Naive B cell (primary cell): ENCODE measurements around the gene SPATA13. TPM values are rescaled to one million over a fixed set of nuclear protein-coding genes. Genes with fewer than 3 reads are reported as not detected.

Experiments
- ATAC-seq, 2 donors: fragments of 150-1000 bp; cut with Tn5 transposase; 2 replicates each; pipeline ENCODE4 v1.10.0; 2021; ENCODE audit warnings: low read depth in 2 of 2, mild to moderate bottlenecking in 2 of 2, moderate library complexity in 2 of 2
- DNase-seq: peaks from one replicate; pipeline ENCODE4 v3.0.0; 2022
- H3K27ac Mint-ChIP-seq, 6 donors: one replicate each; pipeline ENCODE4 v1.8.0; 2020 to 2022; ENCODE audit warnings: mild to moderate bottlenecking in 6 of 6, mixed read lengths in 6 of 6, moderate library complexity in 5 of 6, inconsistent platforms in 2 of 6
- H3K27me3 Mint-ChIP-seq, 3 donors: one replicate each; pipeline ENCODE4 v1.8.0; 2021 to 2022; ENCODE audit warnings: mixed read lengths in 3 of 3, mild to moderate bottlenecking in 1 of 3
- H3K36me3 Mint-ChIP-seq, 2 donors: one replicate each; pipeline ENCODE4 v1.8.0; 2020 to 2022; ENCODE audit warnings: mixed read lengths in 2 of 2, inconsistent platforms in 1 of 2, mild to moderate bottlenecking in 1 of 2
- H3K4me1 Mint-ChIP-seq, 3 donors: one replicate each; pipeline ENCODE4 v1.8.0; 2020 to 2022; ENCODE audit warnings: mixed read lengths in 3 of 3, inconsistent platforms in 1 of 3, mild to moderate bottlenecking in 1 of 3, moderate library complexity in 1 of 3
- H3K4me3 Mint-ChIP-seq, 8 donors: one replicate each; pipeline ENCODE4 v1.8.0; 2020 to 2022; ENCODE audit warnings: mild to moderate bottlenecking in 8 of 8, mixed read lengths in 8 of 8, moderate library complexity in 8 of 8, inconsistent platforms in 2 of 8
- H3K9me3 Mint-ChIP-seq, 7 donors: one replicate each; pipeline ENCODE4 v1.8.0; 2020 to 2022; ENCODE audit warnings: mixed read lengths in 7 of 7, mild to moderate bottlenecking in 5 of 7, inconsistent platforms in 2 of 7, moderate library complexity in 1 of 7
- polyA plus RNA-seq, 6 donors: library from polyadenylated mRNA; unstranded; fragments of 300-500 nt; fragmentation: Illumina TruSeq; gene quantifications; one replicate each; pipeline ENCODE4 v1.2.3, GENCODE V29; 2021; ENCODE audit warnings: low read depth in 6 of 6

The SPATA13 gene
- polyA plus RNA-seq, 6 donors from 2014 or later, result 2.2 to 8.3 (median 5.3) TPM; not detected in 1

GRCh38 chr13:24161980-24162525 lies 1.5 kb downstream of the SPATA13 start:
- no peaks in the 10 kb centered on the region for H3K9me3 Mint-ChIP-seq
- H3K36me3 Mint-ChIP-seq, result no peaks in the 10 kb centered on the region
- peaks cover 23 to 44% (median 30%) of the 10 kb centered on the region in 3 donors for H3K27me3 Mint-ChIP-seq
- peak overlapping the region in 1 of 6 donors; percentile 71 for H3K27ac Mint-ChIP-seq
- H3K4me3 Mint-ChIP-seq, result peak overlapping the region; percentile 70 to 92 (median 84)
- ATAC-seq (no peak), DNase-seq (no peak)
- peaks cover 10 to 23% (median 20%) of the 10 kb centered on the region in 3 donors for H3K4me1 Mint-ChIP-seq

- Mint-ChIP-seq H3K4me3 (peak overlapping the region in 6 of 8 donors; percentile 70 to 87 (median 80)), H3K27me3 (peaks cover 23 to 46% (median 30%) of the 10 kb centered on the region in 3 donors), H3K27ac (no peak overlapping the region), H3K4me1 (peaks cover 10 to 23% (median 20%) of the 10 kb centered on the region in 3 donors), H3K36me3 (no peaks in the 10 kb centered on the region), H3K9me3 (no peaks in the 10 kb centered on the region)
- no peak for DNase-seq
- ATAC-seq, result no peak
Measured at GRCh38 chr13:24162604-24163003, 2.1 kb downstream of the SPATA13 start.

- Mint-ChIP-seq H3K4me1 (peaks cover 10 to 17% (median 12%) of the 10 kb centered on the region in 3 donors), H3K36me3 (no peaks in the 10 kb centered on the region), H3K27me3 (peaks cover 23 to 46% (median 26%) of the 10 kb centered on the region in 3 donors), H3K4me3 (no peak overlapping the region), H3K9me3 (no peaks in the 10 kb centered on the region), H3K27ac (no peak overlapping the region)
- DNase-seq (no peak), ATAC-seq (no peak)
Measured at GRCh38 chr13:24165746-24166145, 5.2 kb downstream of the SPATA13 start.

GRCh38 chr13:24166561-24166960 lies 6.0 kb downstream of the SPATA13 start:
- ATAC-seq (no peak), DNase-seq (no peak)
- Mint-ChIP-seq H3K4me3 (no peak overlapping the region), H3K27me3 (peaks cover 21 to 39% (median 26%) of the 10 kb centered on the region in 3 donors), H3K27ac (no peak overlapping the region), H3K9me3 (no peaks in the 10 kb centered on the region), H3K4me1 (peaks cover 8 to 9% (median 8%) of the 10 kb centered on the region in 3 donors), H3K36me3 (no peaks in the 10 kb centered on the region)

- ATAC-seq (no peak), DNase-seq (no peak)
- H3K4me1 Mint-ChIP-seq, result no peaks in the 10 kb centered on the region
- H3K36me3 Mint-ChIP-seq, result no peaks in the 10 kb centered on the region
- H3K4me3 Mint-ChIP-seq, result no peak overlapping the region
- no peak overlapping the region for H3K27ac Mint-ChIP-seq
- H3K9me3 Mint-ChIP-seq, result no peaks in the 10 kb centered on the region
- peaks cover 10 to 26% (median 16%) of the 10 kb centered on the region in 3 donors for H3K27me3 Mint-ChIP-seq
Measured at GRCh38 chr13:24167666-24168391, 7.3 kb downstream of the SPATA13 start.

- Mint-ChIP-seq H3K4me1 (no peaks in the 10 kb centered on the region), H3K27me3 (peaks cover 10 to 24% (median 15%) of the 10 kb centered on the region in 3 donors), H3K4me3 (no peak overlapping the region), H3K9me3 (no peaks in the 10 kb centered on the region), H3K36me3 (no peaks in the 10 kb centered on the region), H3K27ac (no peak overlapping the region)
- ATAC-seq (no peak), DNase-seq (no peak)
Measured at GRCh38 chr13:24168392-24168750, 7.9 kb downstream of the SPATA13 start.

GRCh38 chr13:24168979-24169378 lies 8.5 kb downstream of the SPATA13 start:
- H3K27ac Mint-ChIP-seq, result peak overlapping the region in 1 of 6 donors; percentile 41
- ATAC-seq (no peak), DNase-seq (no peak)
- H3K36me3 Mint-ChIP-seq, result no peaks in the 10 kb centered on the region
- H3K4me3 Mint-ChIP-seq, result no peak overlapping the region
- no peaks in the 10 kb centered on the region for H3K4me1 Mint-ChIP-seq
- peaks cover 9 to 21% (median 10%) of the 10 kb centered on the region in 3 donors for H3K27me3 Mint-ChIP-seq
- H3K9me3 Mint-ChIP-seq, result no peaks in the 10 kb centered on the region

GRCh38 chr13:24172071-24172470 lies 11.6 kb downstream of the SPATA13 start:
- Mint-ChIP-seq H3K4me1 (no peaks in the 10 kb centered on the region), H3K36me3 (no peaks in the 10 kb centered on the region), H3K9me3 (no peaks in the 10 kb centered on the region), H3K27ac (no peak overlapping the region), H3K4me3 (no peak overlapping the region), H3K27me3 (peaks cover 0 to 2% (median under 1%) of the 10 kb centered on the region in 3 donors)
- DNase-seq (no peak), ATAC-seq (no peak)

- H3K9me3 Mint-ChIP-seq, result no peaks in the 10 kb centered on the region
- no peak overlapping the region for H3K4me3 Mint-ChIP-seq
- no peak for ATAC-seq
- peak overlapping the region in 1 of 6 donors; percentile 58 for H3K27ac Mint-ChIP-seq
- H3K36me3 Mint-ChIP-seq, result no peaks in the 10 kb centered on the region
- no peaks in the 10 kb centered on the region for H3K27me3 Mint-ChIP-seq
- no peaks in the 10 kb centered on the region for H3K4me1 Mint-ChIP-seq
- DNase-seq, result no peak
Measured at GRCh38 chr13:24173795-24174194, 13.3 kb downstream of the SPATA13 start.

GRCh38 chr13:24175847-24176246 lies 15.3 kb downstream of the SPATA13 start:
- Mint-ChIP-seq H3K27me3 (no peaks in the 10 kb centered on the region), H3K27ac (peak overlapping the region in 1 of 6 donors; percentile 66), H3K4me1 (no peaks in the 10 kb centered on the region), H3K9me3 (no peaks in the 10 kb centered on the region), H3K36me3 (no peaks in the 10 kb centered on the region), H3K4me3 (no peak overlapping the region)
- no peak for ATAC-seq
- no peak for DNase-seq

GRCh38 chr13:24176351-24177101 lies 16.0 kb downstream of the SPATA13 start:
- H3K27ac Mint-ChIP-seq, result peak overlapping the region in 1 of 6 donors; percentile 22
- no peaks in the 10 kb centered on the region for H3K9me3 Mint-ChIP-seq
- no peaks in the 10 kb centered on the region for H3K4me1 Mint-ChIP-seq
- no peak overlapping the region for H3K4me3 Mint-ChIP-seq
- DNase-seq (no peak), ATAC-seq (no peak)
- H3K27me3 Mint-ChIP-seq, result no peaks in the 10 kb centered on the region
- no peaks in the 10 kb centered on the region for H3K36me3 Mint-ChIP-seq

GRCh38 chr13:24178847-24179485 lies 18.4 kb downstream of the SPATA13 start:
- no peak for DNase-seq
- no peak for ATAC-seq
- peaks cover 3 to 7% (median 5%) of the 10 kb centered on the region in 7 donors for H3K9me3 Mint-ChIP-seq
- H3K36me3 Mint-ChIP-seq, result peaks cover 0 to 7% of the 10 kb centered on the region in 2 donors
- H3K4me1 Mint-ChIP-seq, result peaks cover 3 to 6% (median 5%) of the 10 kb centered on the region in 3 donors
- no peak overlapping the region for H3K27ac Mint-ChIP-seq
- no peak overlapping the region for H3K4me3 Mint-ChIP-seq
- H3K27me3 Mint-ChIP-seq, result no peaks in the 10 kb centered on the region

- ATAC-seq (no peak), DNase-seq (no peak)
- Mint-ChIP-seq H3K27ac (peak overlapping the region in 1 of 6 donors; percentile 11), H3K4me3 (no peak overlapping the region), H3K27me3 (no peaks in the 10 kb centered on the region), H3K4me1 (peaks cover 3 to 6% (median 5%) of the 10 kb centered on the region in 3 donors), H3K36me3 (peaks cover 0 to 7% of the 10 kb centered on the region in 2 donors), H3K9me3 (peaks cover 3 to 7% (median 5%) of the 10 kb centered on the region in 7 donors)
Measured at GRCh38 chr13:24179486-24179850, 18.9 kb downstream of the SPATA13 start.
